ENCODE measurements around the gene GRIP1. TPM values are rescaled to one million over a fixed set of nuclear protein-coding genes. Genes with fewer than 3 reads are reported as not detected.
A peak's percentile ranks its signal among the peaks of the same experiment; 100 is the strongest.

The GRIP1 gene
- total and polyA plus RNA-seq, 2 donors from 2014 or later: 3.9 to 18.4 TPM

DNA sequence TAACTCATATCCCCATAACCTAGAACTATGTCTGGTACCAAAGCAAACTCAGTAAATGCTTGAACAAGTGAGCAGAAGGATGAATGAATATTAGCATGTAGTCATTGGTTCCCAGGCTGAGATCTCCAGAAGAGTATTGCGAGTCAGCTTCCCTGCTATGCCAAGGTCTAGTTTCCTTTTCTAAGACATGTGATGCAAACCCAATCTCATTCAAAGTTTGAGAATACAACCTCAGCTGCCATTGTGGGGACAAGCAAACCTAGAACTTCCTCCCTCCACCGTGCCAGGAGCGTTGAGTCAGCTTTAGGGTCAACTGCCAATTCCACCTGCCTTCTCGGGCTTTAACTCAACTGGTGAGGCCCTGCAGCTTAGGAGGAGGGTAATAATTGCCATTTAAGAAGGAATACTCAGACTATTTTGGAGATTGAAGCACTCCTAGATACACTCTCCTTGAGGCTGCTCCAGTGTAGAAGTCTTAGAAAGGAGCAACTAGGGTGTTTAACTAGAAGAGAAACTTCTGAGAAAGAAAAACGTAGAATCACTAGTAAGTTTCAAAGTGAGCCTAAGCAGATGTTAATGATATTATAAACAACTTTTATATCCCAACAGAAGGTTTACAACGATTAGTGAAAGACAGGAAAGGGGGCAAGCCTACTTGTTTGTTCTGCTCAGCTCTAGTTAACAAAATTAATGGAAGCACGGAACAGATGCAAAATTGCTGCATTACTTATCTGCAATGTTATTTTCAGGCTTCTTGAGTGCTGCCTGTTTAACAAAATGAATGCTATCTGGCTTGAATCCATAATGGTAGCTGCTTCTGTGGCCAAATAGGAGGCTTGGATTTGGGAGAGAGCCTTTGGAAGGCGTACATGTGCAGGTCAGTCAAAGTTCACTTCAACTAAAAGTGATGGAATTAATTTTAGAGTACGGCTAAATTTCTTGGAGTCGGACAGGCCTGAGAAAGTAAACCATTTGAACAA lies 279.7 kb downstream of the GRIP1 start:
- peak in 3 of 5 donors; percentile 14 to 90 (median 74) for DNase-seq

DNA sequence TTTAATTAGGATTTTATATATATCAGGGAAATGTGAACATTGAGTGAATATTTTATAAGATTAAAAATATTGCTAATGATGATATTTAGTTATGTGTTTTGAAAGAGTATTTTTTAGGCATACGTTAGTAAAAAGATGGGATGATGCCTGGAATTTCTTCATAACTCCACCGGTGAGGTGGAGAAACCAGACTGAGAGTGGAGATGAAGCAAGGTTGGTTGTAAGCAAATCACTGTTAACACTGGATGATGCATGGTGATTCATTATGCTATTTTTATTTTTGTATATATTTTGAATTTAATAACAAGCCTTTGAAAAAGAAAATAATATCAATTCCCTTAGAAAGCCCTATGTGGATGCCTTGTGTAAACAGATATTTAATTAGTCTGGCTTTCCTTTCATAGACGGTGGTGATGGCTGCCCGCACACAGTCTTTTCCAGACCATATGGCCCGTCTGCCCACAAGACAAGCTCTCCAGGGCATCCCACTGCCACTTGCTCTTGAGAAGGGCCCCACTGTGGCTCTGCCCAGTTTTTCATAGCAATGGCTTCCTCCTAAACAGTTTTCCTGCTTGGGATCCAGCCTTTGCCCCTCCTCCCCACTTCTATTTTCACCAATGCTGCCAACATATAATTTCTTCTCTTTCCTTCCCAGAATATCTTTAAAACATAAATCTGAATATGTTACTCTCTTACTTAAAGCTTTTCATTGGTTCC lies 281.1 kb downstream of the GRIP1 start:
- Histone ChIP-seq H3K4me1 (ENCODE audit: control insufficient read depth in 2 of 3, insufficient read depth in 2 of 3, low read depth in 1 of 3, low read length in 3 of 3) (no peaks in the 10 kb centered on the region), H3K27ac (ENCODE audit: low read depth in 2 of 2, low read length in 2 of 2) (no peak overlapping the region), H3K9me3 (ENCODE audit: control insufficient read depth in 2 of 3, insufficient read depth in 1 of 3, low read length in 3 of 3) (no peaks in the 10 kb centered on the region), H3K36me3 (ENCODE audit: control insufficient read depth in 2 of 3, insufficient read depth in 3 of 3, low read length in 3 of 3) (no peaks in the 10 kb centered on the region), H3K4me3 (ENCODE audit: low read length in 3 of 3) (no peak overlapping the region), H3K9ac (ENCODE audit: low read length in 3 of 3) (no peak overlapping the region), H3K27me3 (ENCODE audit: control insufficient read depth, insufficient read depth, low read length) (no peaks in the 10 kb centered on the region)
- intact Hi-C loops (cut with DNase I): no loop called here
- no peak for FAIRE-seq
- no peak for DNase-seq
- TF ChIP-seq, protein P1, sequence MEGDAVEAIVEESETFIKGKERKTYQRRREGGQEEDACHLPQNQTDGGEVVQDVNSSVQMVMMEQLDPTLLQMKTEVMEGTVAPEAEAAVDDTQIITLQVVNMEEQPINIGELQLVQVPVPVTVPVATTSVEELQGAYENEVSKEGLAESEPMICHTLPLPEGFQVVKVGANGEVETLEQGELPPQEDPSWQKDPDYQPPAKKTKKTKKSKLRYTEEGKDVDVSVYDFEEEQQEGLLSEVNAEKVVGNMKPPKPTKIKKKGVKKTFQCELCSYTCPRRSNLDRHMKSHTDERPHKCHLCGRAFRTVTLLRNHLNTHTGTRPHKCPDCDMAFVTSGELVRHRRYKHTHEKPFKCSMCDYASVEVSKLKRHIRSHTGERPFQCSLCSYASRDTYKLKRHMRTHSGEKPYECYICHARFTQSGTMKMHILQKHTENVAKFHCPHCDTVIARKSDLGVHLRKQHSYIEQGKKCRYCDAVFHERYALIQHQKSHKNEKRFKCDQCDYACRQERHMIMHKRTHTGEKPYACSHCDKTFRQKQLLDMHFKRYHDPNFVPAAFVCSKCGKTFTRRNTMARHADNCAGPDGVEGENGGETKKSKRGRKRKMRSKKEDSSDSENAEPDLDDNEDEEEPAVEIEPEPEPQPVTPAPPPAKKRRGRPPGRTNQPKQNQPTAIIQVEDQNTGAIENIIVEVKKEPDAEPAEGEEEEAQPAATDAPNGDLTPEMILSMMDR (IDR thresholded peaks at IDR 0.05; ENCODE audit: borderline replicate concordance, extremely low read depth, insufficient read depth): no peak

More for the DNA sequence above, 279.7 kb downstream of the GRIP1 start:
- no peak overlapping the region for H3K9ac ChIP-seq (ENCODE audit: low read length in 3 of 3)
- H3K4me1 ChIP-seq (ENCODE audit: control insufficient read depth in 2 of 3, insufficient read depth in 2 of 3, low read depth in 1 of 3, low read length in 3 of 3): no peaks in the 10 kb centered on the region
- FAIRE-seq: no peak
- H3K27me3 ChIP-seq (ENCODE audit: control insufficient read depth, insufficient read depth, low read length): no peaks in the 10 kb centered on the region
- no peak overlapping the region for H3K4me3 ChIP-seq (ENCODE audit: low read length in 3 of 3)
- intact Hi-C loops (cut with DNase I): no loop called here
- TF ChIP-seq, protein P1 (IDR thresholded peaks at IDR 0.05; ENCODE audit: borderline replicate concordance, extremely low read depth, insufficient read depth): no peak
- H3K27ac ChIP-seq (ENCODE audit: low read depth in 2 of 2, low read length in 2 of 2): no peak overlapping the region
- no peaks in the 10 kb centered on the region for H3K36me3 ChIP-seq (ENCODE audit: control insufficient read depth in 2 of 3, insufficient read depth in 3 of 3, low read length in 3 of 3)
- H3K9me3 ChIP-seq (ENCODE audit: control insufficient read depth in 2 of 3, insufficient read depth in 1 of 3, low read length in 3 of 3): no peaks in the 10 kb centered on the region

DNA sequence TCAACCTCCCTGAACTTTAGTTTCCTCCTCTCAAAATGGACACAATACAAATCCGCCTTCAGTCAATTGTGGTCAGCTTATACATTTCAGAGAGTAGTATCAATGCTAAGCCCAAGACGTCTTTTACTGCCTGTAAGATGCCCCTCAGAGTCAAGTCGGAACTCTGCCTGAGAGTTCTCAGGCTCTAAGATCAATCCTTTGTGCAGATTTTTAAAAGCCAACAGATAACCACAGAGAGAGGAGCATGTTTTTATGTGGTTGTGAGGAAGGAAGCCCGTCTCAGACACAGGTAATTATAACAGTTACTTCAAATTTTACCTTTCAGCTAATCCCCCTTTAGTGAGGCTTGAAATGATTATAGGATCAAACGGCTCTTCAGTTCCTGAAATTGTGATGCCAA lies 285.0 kb downstream of the GRIP1 start:
- Histone ChIP-seq H3K9ac (ENCODE audit: low read length in 3 of 3) (no peak overlapping the region), H3K27ac (ENCODE audit: low read depth in 2 of 2, low read length in 2 of 2) (no peak overlapping the region), H3K9me3 (ENCODE audit: control insufficient read depth in 2 of 3, insufficient read depth in 1 of 3, low read length in 3 of 3) (no peaks in the 10 kb centered on the region), H3K4me1 (ENCODE audit: control insufficient read depth in 2 of 3, insufficient read depth in 2 of 3, low read depth in 1 of 3, low read length in 3 of 3) (no peaks in the 10 kb centered on the region), H3K36me3 (ENCODE audit: control insufficient read depth in 2 of 3, insufficient read depth in 3 of 3, low read length in 3 of 3) (no peaks in the 10 kb centered on the region), H3K4me3 (ENCODE audit: low read length in 3 of 3) (no peak overlapping the region), H3K27me3 (ENCODE audit: control insufficient read depth, insufficient read depth, low read length) (no peaks in the 10 kb centered on the region)
- DNase-seq (no peak), FAIRE-seq (no peak)
- TF ChIP-seq, protein P1 (IDR thresholded peaks at IDR 0.05; ENCODE audit: borderline replicate concordance, extremely low read depth, insufficient read depth): no peak
- intact Hi-C loops (cut with DNase I): no loop called here
